WERI-Rb-1 (cell line): ENCODE data around the gene ISYNA1.

Source experiments
- DNase-seq: peaks from one replicate; pipeline ENCODE4 v3.0.0-alpha.2; 2020
- H3K27ac ChIP-seq: fragments of 250-450 bp; sonication (Bioruptor Pico); 2 replicates; pipeline ENCODE4 v1.5.1; 2020; ENCODE audit warnings: mild to moderate bottlenecking, moderate library complexity
- H3K27me3 ChIP-seq: fragments of 250-450 bp; sonication (Bioruptor Pico); 2 replicates; pipeline ENCODE4 v1.5.1; 2021; ENCODE audit warnings: mild to moderate bottlenecking, low read depth, moderate library complexity; ENCODE audit not compliant: insufficient read depth, severe bottlenecking
- H3K36me3 ChIP-seq: fragments of 250-450 bp; sonication (Bioruptor Pico); 2 replicates; pipeline ENCODE4 v1.5.1; 2020; ENCODE audit warnings: mild to moderate bottlenecking, moderate library complexity
- H3K4me3 ChIP-seq: 2 replicates; pipeline ENCODE4 v1.5.1; 2011; ENCODE audit warnings: low read depth, mild to moderate bottlenecking, control low read depth, low read length
- H3K9me3 ChIP-seq: fragments of 250-450 bp; sonication (Bioruptor Pico); 2 replicates; pipeline ENCODE4 v1.5.1; 2021; ENCODE audit warnings: mild to moderate bottlenecking, moderate library complexity; ENCODE audit not compliant: severe bottlenecking
- CTCF ChIP-seq: IDR thresholded peaks from 2 replicates; pipeline ENCODE4 v1.5.1; 2011; ENCODE audit warnings: low read depth, mild to moderate bottlenecking, control low read depth, inconsistent platforms, low read length

Gene ISYNA1

GRCh38 chr19:18465964-18466339, 28.0 kb upstream of the ISYNA1 start:
- DNase-seq, result no peak
- Histone ChIP-seq H3K36me3 (peaks cover 19% of the 10 kb centered on the region), H3K27me3 (no peaks in the 10 kb centered on the region), H3K4me3 (no peak overlapping the region), H3K9me3 (no peaks in the 10 kb centered on the region), H3K27ac (no peak overlapping the region)
- no peak for TF ChIP-seq CTCF

DNA sequence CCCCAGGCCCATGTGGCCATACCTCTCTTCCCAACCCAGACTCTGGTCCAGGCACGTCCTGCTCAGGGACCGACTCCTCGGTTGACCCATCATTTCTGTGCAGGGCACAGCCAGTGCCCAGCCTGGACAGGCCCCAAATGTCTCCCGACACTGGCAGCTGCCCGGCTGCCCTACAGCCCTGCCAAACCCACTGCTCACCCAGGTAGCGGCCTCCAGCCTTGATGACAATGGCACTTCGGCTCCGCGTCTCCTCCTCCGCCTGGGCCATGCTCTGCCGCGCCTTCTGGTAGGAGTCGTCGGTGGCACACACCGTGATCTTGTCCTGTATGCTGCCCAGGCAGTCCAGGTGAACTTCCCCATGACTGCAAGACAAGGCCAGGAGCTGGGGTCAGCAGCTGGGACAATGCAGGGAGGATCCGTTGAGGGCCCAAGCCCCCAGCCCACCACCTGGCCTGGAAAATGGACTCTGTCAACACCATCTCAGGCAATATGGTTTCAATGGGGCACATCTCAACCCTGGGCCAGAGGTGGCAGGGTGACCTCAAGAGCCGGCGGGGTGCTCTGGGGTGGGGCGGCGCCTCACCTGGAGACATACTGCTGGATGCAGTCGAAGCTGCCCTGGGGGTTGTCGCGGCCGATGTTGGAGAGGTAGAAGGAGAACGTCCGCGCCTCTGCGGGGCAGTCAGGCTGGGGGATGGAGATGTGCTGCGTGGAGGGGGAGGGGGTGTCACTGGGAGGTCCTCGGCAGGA, 27.5 kb upstream of the ISYNA1 start:
- Histone ChIP-seq H3K36me3 (peaks cover 19% of the 10 kb centered on the region), H3K27ac (no peak overlapping the region), H3K9me3 (no peaks in the 10 kb centered on the region), H3K4me3 (no peak overlapping the region), H3K27me3 (no peaks in the 10 kb centered on the region)
- no peak for TF ChIP-seq CTCF
- no peak for DNase-seq

- H3K36me3 ChIP-seq, result peaks cover 19% of the 10 kb centered on the region
- H3K27ac ChIP-seq, result no peak overlapping the region
- H3K4me3 ChIP-seq, result no peak overlapping the region
- H3K9me3 ChIP-seq, result no peaks in the 10 kb centered on the region
- no peaks in the 10 kb centered on the region for H3K27me3 ChIP-seq
- no peak for DNase-seq
- no peak for TF ChIP-seq CTCF
Measured at GRCh38 chr19:18464646-18465045, 26.7 kb upstream of the ISYNA1 start.

DNA sequence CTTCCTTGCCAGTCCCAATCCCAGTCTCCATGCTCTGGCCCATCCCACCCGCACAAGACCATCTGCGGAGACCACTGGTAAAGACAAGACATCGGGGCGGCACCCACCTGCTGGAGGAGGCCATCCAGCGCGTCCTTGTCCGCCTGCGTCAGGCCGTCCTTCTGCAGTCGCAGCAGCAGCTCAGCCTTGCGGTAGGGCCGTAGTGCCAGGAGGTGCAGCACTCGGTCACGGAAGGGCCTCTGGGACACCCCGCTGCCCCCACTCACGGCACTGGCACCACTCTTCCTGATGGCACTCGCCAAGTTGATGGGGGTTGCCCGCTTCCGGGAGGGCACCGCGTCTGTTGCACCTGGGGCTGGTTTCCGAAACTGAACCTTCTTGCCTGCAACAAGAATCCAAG, 23.5 kb upstream of the ISYNA1 start:
- DNase-seq, result no peak
- Histone ChIP-seq H3K36me3 (peaks cover 19% of the 10 kb centered on the region), H3K27ac (no peak overlapping the region), H3K4me3 (no peak overlapping the region), H3K27me3 (no peaks in the 10 kb centered on the region), H3K9me3 (no peaks in the 10 kb centered on the region)
- no peak for TF ChIP-seq CTCF

DNA sequence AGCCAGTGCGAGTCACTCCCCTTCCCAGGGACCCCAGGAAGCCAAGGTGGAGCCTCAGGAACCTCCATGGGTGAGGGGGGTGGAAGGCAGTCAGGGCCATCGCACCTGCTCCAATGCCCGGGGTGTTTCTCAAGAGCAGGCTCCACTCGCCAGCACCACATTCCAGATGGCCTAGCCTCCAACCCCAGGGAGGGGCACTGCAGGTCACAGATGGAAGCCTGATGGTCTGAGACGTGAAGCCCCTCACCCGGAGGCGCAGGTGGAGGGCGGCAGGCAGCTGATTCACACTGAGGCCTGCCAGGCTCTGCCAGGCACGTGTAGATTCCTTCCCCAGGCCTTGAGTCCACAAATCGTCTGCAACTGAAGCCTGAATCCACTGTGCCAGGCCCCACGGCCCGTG, 23.0 kb upstream of the ISYNA1 start:
- peaks cover 24% of the 10 kb centered on the region for H3K36me3 ChIP-seq

More for the DNA sequence above, 23.0 kb upstream of the ISYNA1 start:
- Histone ChIP-seq H3K27ac (no peak overlapping the region), H3K9me3 (no peaks in the 10 kb centered on the region), H3K4me3 (no peak overlapping the region), H3K27me3 (no peaks in the 10 kb centered on the region)
- DNase-seq, result no peak
- no peak for TF ChIP-seq CTCF
